Fibroblast of peridontal ligament (primary cell): ENCODE measurements around the gene TWNK.

Experiments
- DNase-seq: peaks from one replicate; pipeline ENCODE4 v3.0.0-alpha.2; 2010; ENCODE audit errors: extremely low read depth

Gene TWNK

DNA sequence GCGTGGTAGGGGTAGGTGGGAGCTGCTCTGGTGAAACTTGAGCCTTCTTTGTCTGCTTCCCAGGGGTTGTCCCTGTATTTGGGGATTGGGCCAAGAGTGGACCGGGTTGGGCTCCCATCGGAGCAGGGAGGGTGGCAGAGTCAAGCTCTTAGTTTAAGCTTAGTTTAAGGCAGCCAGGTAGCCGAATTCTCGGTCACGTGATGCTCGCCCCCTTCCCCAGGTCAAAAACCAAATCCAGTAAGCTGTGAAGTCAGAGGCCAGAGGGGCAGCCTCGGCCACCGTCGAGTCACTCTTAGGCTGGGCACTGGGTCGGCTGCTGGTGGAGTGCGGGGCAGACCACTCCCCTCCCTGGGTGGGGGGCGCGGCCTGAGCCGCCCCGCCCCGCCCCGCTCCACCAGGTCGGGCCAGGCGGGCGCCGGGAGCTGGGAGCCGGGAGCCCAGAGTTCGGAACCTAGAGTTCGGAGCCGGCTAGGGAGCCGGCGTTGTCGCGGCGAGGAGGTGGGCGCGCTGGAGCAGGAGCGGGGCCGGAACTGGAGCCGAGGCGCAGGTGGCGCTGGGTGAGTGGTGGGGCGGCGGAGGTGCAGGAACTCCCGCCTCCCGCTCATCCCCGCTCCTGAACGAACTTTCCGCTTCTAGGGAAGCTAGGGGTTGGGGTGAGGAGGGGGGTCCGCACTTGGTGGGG lies 9.5 kb downstream of the TWNK start:
- no peak for DNase-seq

DNA sequence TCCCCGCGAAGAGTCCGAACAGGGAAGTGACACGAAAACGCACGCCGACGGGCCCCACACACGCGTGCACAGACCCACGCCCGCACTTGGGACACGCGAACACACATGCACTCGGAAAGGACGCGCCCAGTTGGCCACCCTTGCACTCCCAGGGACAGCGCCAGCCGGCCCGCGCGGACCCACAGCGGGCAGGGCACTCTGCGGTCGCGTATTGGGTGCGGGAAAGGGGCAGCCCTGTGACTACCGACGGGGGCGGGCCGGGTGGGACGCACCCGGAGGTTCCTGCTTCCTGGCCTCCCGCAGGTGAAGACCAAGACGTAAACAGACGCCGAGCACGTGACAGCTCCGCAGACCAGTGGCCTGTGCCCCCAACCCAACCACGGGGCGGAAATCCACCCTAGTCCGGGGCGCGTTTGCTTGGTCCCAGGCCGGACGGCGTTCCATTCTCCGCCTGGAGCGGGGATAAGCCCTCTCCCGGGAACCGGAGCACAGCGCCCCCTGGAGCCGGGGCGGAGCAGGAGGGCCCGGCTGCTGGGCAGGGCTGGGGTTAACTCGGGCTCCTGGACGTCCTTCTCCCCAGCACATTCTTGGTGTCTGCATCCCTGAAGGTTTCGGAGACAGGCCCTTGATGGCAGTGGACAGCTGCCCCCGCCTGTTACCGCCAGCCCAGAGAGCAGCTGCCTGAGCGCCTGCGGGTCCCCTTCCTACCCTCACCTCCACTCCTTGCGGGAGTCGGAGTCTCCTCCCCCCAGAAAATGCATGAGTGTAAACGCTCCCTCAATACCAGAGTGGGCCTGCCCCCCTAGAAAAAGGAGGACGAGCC lies 10.2 kb downstream of the TWNK start:
- DNase-seq: peak; percentile 69

DNA sequence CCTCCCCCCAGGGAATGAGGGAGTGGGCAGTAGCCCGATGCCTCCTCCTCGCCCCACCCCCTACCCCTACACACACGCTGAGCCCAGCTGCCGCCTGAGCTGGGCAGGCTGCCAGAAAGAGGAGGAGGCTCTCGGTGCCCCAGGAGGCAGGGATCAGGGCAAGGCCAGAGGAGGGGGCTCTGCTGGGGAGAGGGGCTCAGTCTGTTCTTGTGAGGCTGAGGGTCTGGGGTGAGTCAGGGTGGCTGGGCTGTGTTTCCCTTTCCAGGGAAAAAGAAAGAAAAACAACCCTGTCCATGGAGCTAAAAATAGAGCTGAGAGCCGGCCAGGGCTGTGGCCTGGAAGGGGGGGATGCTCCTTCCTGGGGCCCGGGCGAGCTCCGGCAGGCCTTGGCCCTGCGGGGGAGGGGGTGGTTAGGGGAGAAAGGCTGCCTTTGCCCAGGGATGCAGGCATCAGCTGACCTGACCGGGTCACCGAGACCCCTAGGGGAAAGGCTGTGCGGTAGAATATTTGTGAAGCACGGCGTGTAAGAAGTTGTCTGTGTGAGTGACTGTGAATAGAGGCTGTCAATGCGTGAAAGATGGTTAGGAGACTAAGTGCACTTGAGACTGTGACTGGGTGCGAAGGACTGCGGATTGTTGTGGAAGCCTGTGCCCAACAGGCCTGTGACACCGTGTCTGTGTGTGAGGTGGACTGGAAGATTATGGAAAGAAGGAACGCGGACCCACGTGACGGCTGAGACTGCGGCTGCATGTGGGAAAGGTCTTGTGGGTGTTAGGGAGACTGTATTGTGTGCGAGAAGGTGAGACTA lies 11.0 kb downstream of the TWNK start:
- peak; percentile 83 for DNase-seq

DNA sequence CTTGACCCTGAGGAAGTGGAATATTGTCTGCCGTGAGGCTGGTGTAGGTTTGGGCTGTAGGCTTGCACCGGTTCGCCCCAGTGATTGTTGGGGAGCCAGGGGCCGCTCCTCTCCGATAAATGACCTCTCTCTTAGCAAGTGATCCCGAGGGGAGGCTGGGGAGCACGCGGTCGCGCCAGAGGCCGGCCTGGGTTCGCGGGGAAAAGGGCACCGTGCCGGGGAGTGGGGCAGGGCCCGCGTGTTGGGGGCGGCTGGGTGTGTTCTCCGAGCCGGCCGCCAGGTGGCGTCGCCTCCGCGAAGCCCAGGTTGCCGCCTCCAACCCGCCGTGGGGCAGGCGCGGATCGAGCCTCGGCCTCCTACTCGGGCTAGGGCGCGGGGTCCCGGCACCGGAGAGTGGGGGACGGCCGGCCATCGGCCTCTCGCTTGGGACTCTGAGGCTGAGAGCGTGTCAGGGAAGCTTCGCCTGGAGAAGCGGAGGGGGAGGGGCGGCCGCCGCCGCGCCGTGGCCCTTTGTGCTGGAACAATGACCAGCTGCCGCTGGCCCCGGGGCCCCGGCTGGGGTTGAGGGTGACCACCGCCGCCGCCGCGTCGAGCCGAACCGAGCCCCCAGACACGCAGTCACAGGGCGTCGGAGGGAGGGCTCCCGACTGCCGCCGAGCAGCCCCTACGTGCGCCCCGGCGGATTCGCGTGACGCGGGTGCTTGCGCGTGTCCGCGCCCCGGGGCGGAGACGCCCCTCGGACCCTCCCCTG lies 11.8 kb downstream of the TWNK start:
- DNase-seq: peak; percentile 72

DNA sequence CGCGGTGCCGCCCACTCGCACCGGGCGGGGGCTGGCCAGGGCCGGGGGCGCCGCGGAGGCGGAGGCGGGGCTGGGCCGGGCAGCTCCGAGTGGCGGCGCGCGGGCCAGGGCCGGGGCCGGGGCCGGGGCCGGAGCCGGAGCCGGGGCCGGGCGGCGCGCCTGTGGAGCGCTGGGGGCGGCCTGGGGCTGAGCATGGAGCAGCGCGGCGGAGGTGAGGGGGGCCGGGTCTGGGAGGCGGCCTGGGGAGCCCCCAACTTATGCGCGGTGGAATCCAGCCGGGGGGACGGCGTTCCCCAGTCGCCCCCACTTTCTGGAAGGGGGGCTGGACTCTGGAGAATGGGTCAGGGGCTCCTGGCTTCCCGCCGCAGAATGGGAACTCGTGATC lies 12.4 kb downstream of the TWNK start, which contains the start of gene LZTS2:
Gene LZTS2, plus strand, starts transcription at position 67 of the 385 bp plus-strand sequence. CDS start 2,731 bp downstream, outside the sequence.
- DNase-seq: no peak

DNA sequence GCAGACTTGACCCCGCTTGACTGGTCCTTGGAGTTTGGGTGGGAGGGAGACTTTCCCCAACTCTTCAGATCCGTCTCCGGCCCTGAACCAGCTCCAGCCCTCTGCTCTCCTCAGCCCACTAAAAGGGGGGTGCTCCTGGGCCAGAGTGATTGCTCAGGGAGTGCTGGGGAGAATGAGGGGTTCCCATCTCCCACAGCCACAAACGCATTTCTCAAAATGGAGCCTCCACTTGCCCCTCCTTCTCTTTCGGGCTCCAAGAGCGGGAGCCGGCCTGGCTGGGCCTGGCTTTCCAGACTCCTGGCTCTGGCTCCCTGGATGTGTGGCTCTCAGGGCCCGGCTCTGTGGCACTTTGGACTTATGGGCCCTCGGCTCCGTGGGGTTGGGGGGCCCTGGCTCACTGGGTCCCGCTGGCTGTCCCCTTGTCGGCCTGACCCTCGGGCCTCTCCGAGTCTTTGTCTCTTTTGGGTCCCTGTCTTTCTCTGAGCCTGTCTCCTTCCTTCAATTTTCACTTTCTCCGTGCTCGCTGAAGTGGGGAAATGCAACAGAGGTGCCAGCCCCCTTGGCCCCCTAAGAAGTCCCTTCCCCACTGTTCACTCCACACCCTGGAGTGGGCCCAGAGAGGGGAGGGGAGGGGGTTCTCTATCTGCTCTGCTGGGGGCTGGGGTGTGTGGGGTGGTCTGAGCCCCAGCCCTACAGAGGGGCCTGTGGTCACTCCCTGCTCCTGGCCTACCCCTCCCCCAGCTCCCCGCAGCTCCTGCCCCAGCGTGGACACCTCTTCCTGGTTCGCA lies 13.0 kb downstream of the TWNK start:
- no peak for DNase-seq

DNA sequence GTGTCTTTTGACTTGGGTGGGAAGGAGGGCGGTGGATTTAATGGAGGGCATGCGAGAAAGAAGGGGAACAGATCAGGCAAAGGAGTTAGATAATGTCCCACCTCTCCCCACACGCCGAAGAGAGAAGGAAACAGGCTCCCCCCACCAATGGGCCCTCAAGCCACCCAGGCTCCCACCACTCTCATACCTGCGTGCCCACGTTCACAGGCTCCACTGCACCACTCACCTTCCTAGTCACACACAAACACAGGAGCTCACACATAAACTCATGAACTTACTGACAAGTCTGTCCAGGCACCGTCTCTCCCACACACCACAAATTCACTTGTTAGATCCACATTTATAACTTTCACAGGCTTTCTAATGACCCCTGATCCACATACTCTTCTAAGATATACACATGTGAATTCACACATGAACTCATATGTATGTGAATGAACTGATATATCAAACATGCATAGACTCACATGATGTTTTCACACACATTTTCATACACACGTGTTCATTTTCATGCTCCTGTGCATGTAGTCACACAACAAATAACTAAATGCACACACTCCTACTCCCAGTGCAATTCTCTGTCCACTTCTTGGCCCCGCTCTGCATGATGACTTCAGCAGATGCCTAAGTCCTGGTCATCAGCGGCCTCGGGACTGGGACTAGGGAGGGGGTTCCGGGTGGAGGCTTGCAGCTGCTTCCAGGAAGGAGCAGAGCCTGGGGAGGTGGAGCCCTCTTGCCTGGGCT lies 13.7 kb downstream of the TWNK start:
- peak; percentile 92 for DNase-seq

DNA sequence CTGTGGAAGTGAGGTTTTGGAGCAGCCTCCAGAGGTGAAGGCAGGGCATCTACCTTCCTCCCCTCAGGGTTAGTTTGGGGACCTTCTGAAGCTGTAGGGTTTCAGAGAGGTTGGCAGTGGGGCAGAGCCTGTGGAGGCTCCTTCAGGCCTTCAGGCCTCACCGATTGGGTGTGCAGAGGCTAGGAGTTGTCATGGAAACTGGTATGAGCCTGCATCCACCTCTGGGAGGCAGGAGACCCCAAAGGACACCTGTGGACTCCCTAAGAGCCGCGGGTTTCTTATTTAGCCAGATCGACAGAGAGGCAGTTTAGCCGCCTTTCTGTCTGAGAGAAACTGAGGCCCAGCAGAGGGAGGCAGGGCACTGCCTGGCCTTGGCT lies 14.3 kb downstream of the TWNK start:
- no peak for DNase-seq

DNA sequence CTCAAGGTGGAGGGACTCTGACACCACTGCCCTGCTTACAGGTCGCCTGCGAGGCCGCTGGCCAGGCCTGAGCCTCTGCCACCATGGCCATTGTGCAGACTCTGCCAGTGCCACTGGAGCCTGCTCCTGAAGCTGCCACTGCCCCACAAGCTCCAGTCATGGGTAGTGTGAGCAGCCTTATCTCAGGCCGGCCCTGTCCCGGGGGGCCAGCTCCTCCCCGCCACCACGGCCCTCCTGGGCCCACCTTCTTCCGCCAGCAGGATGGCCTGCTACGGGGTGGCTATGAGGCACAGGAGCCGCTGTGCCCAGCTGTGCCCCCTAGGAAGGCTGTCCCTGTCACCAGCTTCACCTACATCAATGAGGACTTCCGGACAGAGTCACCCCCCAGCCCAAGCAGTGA lies 15.1 kb downstream of the TWNK start:
- DNase-seq: no peak

DNA sequence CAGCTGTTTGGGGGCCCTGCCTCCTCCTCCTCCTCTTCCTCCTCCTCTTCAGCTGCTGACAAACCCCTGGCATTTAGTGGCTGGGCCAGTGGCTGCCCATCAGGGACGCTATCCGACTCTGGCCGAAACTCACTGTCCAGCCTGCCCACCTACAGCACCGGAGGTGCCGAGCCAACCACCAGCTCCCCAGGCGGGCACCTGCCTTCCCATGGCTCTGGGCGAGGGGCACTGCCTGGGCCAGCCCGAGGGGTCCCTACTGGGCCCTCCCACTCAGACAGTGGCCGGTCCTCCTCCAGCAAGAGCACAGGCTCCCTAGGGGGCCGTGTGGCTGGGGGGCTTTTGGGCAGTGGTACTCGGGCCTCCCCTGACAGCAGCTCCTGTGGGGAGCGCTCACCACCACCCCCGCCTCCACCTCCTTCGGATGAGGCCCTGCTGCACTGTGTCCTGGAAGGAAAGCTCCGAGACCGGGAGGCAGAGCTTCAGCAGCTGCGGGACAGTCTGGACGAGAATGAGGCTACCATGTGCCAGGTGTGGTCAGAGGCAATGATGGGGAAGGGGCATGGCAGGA lies 16.4 kb downstream of the TWNK start:
- DNase-seq: no peak

DNA sequence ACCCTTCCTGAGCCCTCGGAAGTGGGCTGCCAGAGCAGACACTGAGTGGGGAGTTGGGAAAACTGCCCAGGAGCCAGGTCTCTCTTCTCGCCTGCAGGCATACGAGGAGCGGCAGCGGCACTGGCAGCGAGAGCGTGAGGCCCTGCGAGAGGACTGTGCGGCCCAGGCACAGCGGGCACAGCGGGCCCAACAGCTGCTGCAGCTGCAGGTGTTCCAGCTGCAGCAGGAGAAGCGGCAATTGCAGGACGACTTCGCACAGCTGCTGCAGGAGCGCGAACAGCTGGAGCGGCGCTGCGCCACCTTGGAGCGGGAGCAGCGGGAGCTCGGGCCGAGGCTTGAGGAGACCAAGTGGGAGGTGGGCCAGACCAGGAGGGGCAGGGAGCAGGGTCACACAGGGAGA lies 18.0 kb downstream of the TWNK start:
- no peak for DNase-seq

DNA sequence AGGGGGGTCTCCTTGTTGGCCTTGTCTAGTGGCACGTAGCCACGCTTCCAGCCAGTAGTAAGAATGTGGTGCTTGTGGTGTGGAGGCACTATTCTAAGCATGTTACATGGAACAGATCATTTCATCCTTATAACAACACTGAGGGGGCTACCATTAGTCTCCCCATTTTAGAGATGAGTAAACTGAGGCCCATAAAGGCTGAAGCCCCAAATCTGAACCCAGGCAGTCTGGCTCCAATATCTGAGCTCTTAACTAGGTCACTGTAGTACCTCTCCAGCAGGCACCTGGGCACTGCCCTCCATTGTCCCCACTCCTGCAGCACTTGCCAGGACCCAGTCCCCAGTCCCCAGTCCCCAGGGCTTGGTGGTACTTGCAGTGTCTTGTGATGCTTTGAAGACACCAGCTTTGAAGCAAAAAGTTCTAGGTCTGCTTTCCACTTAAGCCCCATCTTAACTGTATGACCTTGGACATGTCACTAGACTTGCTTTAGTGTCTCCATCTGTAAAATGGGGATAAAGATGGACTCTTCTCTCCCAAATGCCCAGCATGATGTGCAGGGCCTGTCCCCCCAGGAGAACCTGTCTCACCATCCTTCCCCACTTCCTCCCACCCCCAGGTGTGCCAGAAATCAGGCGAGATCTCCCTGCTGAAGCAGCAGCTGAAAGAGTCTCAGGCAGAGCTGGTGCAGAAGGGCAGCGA lies 18.7 kb downstream of the TWNK start:
- no peak for DNase-seq

DNA sequence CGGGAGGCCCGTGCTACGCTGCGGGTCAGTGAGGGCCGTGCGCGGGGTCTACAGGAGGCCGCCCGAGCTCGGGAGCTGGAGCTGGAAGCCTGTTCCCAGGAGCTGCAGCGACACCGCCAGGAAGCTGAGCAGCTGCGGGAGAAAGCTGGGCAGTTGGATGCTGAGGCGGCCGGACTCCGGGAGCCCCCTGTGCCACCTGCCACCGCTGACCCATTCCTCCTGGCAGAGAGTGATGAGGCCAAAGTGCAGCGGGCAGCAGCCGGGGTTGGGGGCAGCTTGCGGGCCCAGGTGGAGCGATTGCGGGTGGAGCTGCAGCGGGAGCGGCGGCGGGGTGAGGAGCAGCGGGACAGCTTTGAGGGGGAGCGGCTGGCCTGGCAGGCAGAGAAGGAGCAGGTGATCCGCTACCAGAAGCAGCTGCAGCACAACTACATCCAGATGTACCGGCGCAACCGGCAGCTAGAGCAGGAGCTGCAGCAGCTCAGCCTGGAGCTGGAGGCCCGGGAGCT lies 19.3 kb downstream of the TWNK start:
- DNase-seq: no peak

DNA sequence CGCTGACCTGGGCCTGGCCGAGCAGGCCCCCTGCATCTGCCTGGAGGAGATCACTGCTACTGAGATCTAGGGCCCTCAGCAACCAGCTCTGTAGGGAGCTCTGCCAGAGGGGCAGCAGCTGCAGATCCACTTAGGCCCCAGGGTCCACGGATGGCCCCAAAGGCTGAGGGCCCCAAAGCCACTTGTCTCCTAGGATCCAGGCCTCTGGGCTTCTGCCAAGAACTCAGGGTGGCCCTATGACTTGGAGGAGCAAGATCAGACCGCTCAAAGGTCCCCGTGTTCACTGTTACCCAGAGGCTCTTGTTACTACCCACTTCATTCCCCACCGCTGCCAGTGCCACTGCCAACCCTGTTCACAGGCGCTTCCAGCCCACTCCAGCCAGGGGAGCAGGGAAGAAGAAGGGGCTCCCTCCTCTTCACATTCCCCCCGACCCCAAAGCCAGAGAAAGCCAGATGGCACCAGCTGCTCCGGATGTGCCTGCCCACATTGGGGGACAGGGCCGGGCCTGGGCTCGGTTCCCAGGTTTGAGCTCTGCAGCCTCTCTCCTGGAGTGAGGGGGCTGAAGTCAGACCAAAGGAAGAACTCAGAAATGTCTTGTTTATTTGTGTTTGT lies 19.9 kb downstream of the TWNK start:
- DNase-seq: no peak

DNA sequence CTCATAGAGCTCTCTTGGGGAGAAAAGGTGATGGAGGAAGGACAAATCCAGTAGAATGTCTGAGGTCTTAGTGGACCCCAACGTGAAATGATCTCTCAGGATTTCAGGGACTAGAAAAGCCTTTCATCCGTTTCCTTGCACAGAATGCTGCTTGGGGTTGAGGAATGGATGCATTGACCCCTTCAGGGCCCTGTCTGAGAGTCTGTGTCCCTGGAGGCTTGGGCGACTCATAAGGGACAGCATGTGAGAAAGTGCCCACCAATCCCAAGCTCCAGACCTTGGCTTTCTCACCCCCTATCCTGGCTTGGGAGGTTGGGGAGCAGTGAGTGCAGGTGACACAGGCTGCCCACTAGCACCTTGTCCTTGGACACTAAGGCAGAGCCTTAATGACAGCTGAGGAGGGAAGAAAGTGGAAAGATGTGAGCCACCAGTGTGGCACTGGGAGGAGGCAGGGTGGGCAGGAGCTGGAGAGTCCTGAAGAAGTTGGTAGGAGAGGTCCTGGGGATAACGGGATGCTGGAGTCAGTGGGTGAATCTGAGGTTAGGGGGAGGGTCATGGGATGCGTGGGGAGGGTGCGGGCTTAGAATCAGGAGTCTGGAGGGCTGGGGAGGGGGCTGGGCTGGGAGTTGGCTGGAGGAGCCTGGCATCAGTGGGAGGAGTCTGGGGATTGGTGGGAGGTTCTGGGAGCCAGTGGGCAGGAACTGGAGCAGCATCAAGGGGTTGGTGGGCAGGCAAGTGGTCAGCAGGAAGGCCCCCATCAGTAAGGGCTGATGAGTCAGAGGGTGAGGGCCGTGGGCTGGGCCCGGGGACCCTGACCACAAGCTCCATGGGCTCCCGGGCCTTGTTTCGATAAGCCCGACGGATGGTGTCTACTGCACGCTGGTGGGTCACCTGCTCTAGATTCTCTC lies 20.8 kb downstream of the TWNK start:
- DNase-seq: no peak

DNA sequence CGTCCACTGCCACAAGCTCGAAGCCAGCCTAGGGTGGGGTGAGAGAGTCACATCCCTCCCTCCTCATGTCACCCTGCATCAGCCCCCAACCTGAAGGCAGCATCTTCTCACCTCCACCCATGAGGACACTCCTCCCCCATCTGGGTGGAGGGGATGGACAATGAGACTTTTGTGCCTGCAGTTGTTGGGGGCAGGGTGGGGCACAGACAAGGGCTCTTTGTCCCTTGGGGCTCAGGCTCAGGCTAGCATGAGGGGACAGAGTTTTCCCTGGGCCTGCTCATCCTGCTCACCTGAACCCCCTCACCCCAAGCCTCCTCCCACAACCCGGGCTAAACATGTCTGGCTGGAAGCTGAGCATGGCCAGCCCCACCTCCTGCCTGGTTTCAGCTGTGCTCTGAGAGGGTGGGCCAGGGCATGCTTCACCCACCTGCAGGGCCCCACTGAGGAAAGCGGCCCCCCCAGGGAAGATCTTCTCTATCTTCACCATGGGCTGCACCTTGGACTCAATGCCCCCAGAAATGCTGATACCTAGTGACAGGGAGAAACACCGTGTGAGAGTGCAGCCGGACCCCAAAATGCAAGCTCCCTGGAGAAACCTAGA lies 21.6 kb downstream of the TWNK start:
- no peak for DNase-seq

DNA sequence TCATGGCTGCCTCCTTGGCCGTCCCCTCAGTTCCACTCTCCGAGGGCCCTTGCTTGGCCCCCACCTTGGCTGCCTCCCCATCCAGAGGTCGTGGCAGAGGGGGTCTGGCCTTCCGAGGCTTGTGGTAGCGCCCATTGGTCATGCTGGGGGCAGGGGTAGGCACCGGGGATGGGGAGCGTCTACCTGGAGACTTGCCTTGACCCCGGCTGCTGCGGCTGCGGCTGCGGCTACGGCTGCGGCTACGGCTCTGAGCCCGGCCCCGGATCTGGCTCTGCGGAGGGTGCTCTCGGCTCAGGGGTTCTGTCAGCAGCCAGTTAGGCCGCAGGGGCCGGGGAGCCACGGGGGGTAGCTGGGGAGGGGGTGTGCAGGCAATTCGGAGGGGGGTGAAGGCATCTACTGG lies 23.0 kb downstream of the TWNK start:
- DNase-seq: no peak
